Small intestine (tissue), 7 donors: Measurements from ENCODE around the gene ABCA8. TPM values are rescaled to one million over a fixed set of nuclear protein-coding genes. Genes with fewer than 3 reads are reported as not detected.
A peak's percentile ranks its signal among the peaks of the same experiment; 100 is the strongest.

Experiments used
- DNase-seq, 2 donors: peaks; one replicate each; pipeline versions ENCODE4 v3.0.0 to v3.0.0-alpha.2; 2013
- FAIRE-seq: peaks from 2 replicates; lab custom pipeline; 2012; peaks lifted over from hg19 to GRCh38; lab: Jason Lieb, UNC
- H3K27ac ChIP-seq, 3 donors: one replicate each; pipeline ENCODE4 v1.5.1; 2013; ENCODE audit warnings: low read length in 2 of 3, mild to moderate bottlenecking in 2 of 3, control low read depth in 1 of 3, inconsistent platforms in 1 of 3, low read depth in 1 of 3, moderate library complexity in 1 of 3
- H3K27me3 ChIP-seq, 3 donors: one replicate each; pipeline ENCODE4 v1.6.1; 2013; ENCODE audit warnings: low read length in 3 of 3, inconsistent platforms in 1 of 3; ENCODE audit not compliant: control insufficient read depth in 3 of 3, insufficient read depth in 3 of 3
- H3K36me3 ChIP-seq, 3 donors: one replicate each; pipeline ENCODE4 v1.6.1; 2013; ENCODE audit warnings: low read length in 3 of 3, inconsistent platforms in 1 of 3, low read depth in 1 of 3, mild to moderate bottlenecking in 1 of 3, moderate library complexity in 1 of 3; ENCODE audit not compliant: control insufficient read depth in 3 of 3, insufficient read depth in 2 of 3
- H3K4me1 ChIP-seq, 3 donors: one replicate each; pipeline ENCODE4 v1.6.1; 2013; ENCODE audit warnings: low read length in 2 of 3, inconsistent platforms in 1 of 3, low read depth in 1 of 3, mild to moderate bottlenecking in 1 of 3, moderate library complexity in 1 of 3; ENCODE audit not compliant: control insufficient read depth in 3 of 3, insufficient read depth in 2 of 3
- H3K4me3 ChIP-seq, 3 donors: one replicate each; pipeline ENCODE4 v1.5.1; 2013; ENCODE audit warnings: low read length in 3 of 3, control low read depth in 1 of 3, inconsistent platforms in 1 of 3, low read depth in 1 of 3, mild to moderate bottlenecking in 1 of 3, moderate library complexity in 1 of 3
- H3K9me3 ChIP-seq, 2 donors: one replicate each; pipeline ENCODE4 v1.6.1; 2013; ENCODE audit warnings: low read depth in 1 of 2, low read length in 1 of 2; ENCODE audit not compliant: control insufficient read depth in 2 of 2, insufficient read depth in 1 of 2
- WGBS, 3 donors: extraction: QIAGEN DNeasy Blood & Tissue Kit; methylation state at CpG; one replicate each; pipeline ENCODE4 v1.1.7; 2013; 5-methylcytosine and 5-hydroxymethylcytosine counted together
- polyA plus RNA-seq, 4 donors: library from polyadenylated mRNA; stranded (reverse) in 3 of 4; unstranded in 1 of 4; fragments of 200-250 nt in 3 of 4; fragments of 120-200 nt in 1 of 4; gene quantifications; one replicate each; pipeline versions ENCODE4 v1.2.1 to v1.2.3, GENCODE V29; 2013
- donor health status: healthy with polysubstance abuse.
- donor health status: control.
- donor health status: control.
- donor health status: Bipolar disorder and iron deficiency.
- donor health status: healthy.

ABCA8 gene
- polyA plus RNA-seq, 4 donors = 1.5 to 7.7 (median 1.9) TPM; not detected in 1

DNA sequence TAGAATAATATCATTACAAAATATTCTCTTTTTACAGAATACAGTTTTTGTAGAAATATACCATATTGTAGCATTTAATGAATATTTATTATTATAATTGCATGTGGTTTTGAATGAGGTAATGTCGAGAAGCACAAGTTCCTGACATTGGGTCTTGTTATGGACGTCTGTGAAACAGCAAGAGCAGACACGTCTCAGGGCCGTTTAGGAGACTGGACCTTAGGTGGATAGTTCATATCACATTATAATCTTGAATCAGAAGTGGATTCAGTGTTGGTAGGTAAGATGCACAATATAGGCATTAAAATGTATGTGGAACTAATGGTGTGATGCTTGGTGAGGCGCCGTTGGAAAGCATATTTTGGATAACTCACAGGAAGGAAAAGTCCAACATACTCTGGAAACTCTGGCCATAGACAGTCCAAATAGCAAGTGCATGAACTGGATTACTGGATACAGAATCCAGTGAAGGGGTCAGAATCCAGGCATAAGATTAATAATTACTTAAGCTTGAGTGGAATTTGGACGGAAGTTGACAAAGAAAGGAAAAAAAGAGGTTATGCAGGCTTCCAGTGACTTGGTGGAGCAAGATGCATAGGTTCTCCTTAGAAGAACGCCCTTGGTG lies 17.2 kb downstream of the ABCA8 start:
- Histone ChIP-seq H3K27ac (peak overlapping the region in 1 of 3 donors; percentile 36), H3K9me3 (peaks cover 0 to 2% of the 10 kb centered on the region in 2 donors), H3K27me3 (no peaks in the 10 kb centered on the region), H3K4me1 (peaks cover 0 to 3% (median 0%) of the 10 kb centered on the region in 3 donors), H3K36me3 (no peaks in the 10 kb centered on the region), H3K4me3 (no peak overlapping the region)
- DNase-seq = peak; percentile 70 to 79
- WGBS, 3 donors = 24 to 64% (median 33%) methylated on average over 8 of the region's 8 CpGs
- FAIRE-seq = peak; percentile 5

DNA sequence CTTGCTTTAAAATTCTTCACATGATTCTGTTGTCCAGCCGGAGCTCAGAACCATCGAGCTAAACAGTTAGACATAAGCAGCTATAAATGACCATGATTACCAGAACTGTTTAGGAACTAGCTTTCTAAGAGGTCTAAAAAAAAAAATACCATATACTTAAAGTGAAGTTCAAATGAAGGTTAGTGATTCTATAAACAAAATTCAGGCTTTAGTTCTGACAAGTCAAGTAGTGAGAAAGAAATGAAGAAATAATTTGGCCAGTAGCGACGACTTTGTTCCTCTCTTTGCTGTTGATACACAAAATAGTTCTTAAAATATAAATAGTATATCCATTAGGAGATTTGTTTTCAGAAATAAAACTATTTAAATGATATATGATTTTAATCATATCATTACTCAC lies 27.7 kb downstream of the ABCA8 start:
- no peaks in the 10 kb centered on the region for H3K27me3 ChIP-seq
- no peaks in the 10 kb centered on the region for H3K9me3 ChIP-seq
- no peak overlapping the region for H3K27ac ChIP-seq
- H3K36me3 ChIP-seq = no peaks in the 10 kb centered on the region
- no peak for FAIRE-seq
- no peak for DNase-seq
- H3K4me1 ChIP-seq = no peaks in the 10 kb centered on the region
- 54 to 80% (median 76%) methylated on average over 4 of the region's 4 CpGs for WGBS, 3 donors
- no peak overlapping the region for H3K4me3 ChIP-seq

DNA sequence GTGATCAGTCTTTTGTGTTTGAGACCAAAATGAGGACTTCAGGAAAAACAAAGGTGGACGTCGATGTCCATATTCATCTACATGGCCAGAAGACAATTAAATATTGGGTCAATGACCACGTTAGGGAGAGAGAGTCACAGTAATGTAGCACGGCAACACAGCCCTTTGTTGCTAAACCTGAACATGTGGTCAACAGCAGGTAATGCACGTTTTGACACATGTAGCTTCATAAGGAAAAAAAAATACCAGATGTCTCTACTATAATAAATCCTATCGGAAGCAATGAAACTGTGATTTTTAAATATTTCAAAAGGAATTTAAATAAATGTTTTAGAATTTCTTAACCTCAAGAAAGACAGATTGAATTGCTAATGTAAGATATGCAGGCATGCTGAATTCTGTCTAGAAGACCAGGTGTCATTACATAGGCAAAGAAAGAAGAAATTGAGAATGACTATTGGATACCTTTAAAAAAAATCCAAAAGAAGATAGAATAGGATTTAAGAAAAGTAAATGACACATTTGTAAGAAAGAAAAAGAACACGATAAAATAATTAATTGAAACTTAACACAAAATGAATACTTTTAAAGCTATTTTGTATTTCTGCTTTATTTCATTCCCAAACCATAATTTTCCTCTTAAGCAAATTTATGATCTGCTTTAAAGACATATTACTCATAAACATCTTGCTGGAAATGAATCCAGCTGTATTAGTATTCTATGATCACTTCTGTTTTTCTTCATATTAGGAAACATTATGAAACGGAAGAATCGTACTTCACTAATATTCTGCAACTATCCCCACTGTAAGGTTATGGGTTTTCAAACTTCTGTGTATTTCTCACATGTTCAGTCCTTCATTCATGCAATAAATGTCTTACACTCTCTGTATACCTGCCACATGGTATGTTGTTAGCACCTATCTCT lies 30.1 kb downstream of the ABCA8 start:
- no peaks in the 10 kb centered on the region for H3K36me3 ChIP-seq
- DNase-seq (no peak), FAIRE-seq (no peak)
- no peaks in the 10 kb centered on the region for H3K27me3 ChIP-seq
- H3K4me1 ChIP-seq = no peaks in the 10 kb centered on the region
- no peak overlapping the region for H3K4me3 ChIP-seq
- WGBS, 3 donors = 81 to 83% (median 82%) methylated on average over 9 of the region's 9 CpGs
- H3K27ac ChIP-seq = no peak overlapping the region
- no peaks in the 10 kb centered on the region for H3K9me3 ChIP-seq

DNA sequence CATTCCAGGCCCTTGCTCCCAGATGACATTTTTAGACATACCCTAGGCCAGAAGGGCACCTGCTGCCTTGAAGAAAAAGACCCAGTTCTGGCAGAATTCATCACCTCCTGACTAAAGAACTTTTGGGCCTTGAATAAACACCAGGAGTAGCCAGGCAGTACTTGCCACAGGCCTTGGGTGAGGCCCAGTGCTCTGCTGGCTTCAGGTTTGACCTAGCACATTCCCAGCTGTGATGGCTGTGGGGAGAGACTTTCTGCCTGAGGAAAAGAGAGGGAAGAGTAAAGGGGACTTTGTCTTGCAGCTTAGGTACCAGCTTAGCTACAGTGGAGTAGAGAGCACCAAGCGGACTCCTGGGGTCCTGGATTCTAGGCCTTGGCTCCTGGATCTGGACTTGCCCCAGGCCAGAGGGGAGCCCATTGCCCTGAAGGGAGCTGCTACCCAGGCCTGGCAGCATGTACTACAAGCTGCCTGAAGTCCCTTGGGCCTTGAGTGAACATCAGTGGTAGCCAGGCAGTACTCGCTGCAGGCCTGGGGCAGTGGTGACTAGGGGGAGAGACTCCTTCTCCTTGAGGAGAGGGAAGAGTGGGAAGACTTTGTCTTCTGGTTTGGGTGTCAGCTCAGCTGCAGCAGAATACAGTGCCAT lies 44.3 kb downstream of the ABCA8 start:
- WGBS, 3 donors = 91 to 97% (median 95%) methylated on average over 2 of the region's 2 CpGs
- Histone ChIP-seq H3K27me3 (no peaks in the 10 kb centered on the region), H3K9me3 (no peaks in the 10 kb centered on the region), H3K4me1 (no peaks in the 10 kb centered on the region), H3K27ac (no peak overlapping the region), H3K36me3 (no peaks in the 10 kb centered on the region), H3K4me3 (no peak overlapping the region)
- FAIRE-seq (no peak), DNase-seq (no peak)

- 49 to 70% (median 50%) methylated on average over 5 of the region's 5 CpGs for WGBS, 3 donors
- H3K4me1 ChIP-seq = no peaks in the 10 kb centered on the region
Measured at GRCh38 chr17:68910251-68910705, 44.9 kb downstream of the ABCA8 start.

DNA sequence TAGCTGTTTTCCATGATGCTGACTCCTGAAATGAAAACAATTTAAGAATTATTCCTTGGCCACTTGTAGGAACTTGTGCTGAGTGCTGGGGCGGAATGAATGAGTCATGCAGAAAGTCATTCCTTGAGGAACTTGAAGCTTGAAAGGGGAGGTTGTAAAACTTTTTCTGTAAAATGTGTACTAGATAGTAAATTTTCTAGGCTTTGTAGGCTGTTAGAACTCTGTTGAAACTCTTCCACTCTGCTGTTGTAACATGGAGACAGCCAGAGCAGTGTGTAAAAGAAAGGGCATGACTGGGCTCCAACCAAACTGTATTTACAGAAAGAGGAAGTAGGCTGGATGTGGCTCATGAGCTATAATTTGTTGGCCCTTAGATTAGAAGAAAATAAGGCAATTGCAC lies 46.1 kb downstream of the ABCA8 start:
- Histone ChIP-seq H3K27ac (peak overlapping the region in 2 of 3 donors; percentile 14 to 20), H3K4me3 (no peak overlapping the region), H3K27me3 (no peaks in the 10 kb centered on the region), H3K36me3 (no peaks in the 10 kb centered on the region), H3K9me3 (no peaks in the 10 kb centered on the region), H3K4me1 (no peaks in the 10 kb centered on the region)
- WGBS, 3 donors = 44 to 71% (median 56%) methylated on average over 1 of the region's 1 CpG
- FAIRE-seq = no peak
- peak; percentile 22 to 42 for DNase-seq

More at GRCh38 chr17:68910251-68910705, 44.9 kb downstream of the ABCA8 start:
- Histone ChIP-seq H3K9me3 (no peaks in the 10 kb centered on the region), H3K4me3 (no peak overlapping the region), H3K36me3 (no peaks in the 10 kb centered on the region), H3K27me3 (no peaks in the 10 kb centered on the region), H3K27ac (peak overlapping the region in 1 of 3 donors; percentile 25)
- DNase-seq (no peak), FAIRE-seq (no peak)

- Histone ChIP-seq H3K9me3 (no peaks in the 10 kb centered on the region), H3K4me1 (no peaks in the 10 kb centered on the region), H3K4me3 (no peak overlapping the region), H3K36me3 (no peaks in the 10 kb centered on the region), H3K27ac (no peak overlapping the region), H3K27me3 (no peaks in the 10 kb centered on the region)
- WGBS, 3 donors = 72 to 74% (median 73%) methylated on average over 2 of the region's 2 CpGs
- DNase-seq = no peak
- FAIRE-seq = no peak
Measured at GRCh38 chr17:68908045-68908444, 47.1 kb downstream of the ABCA8 start.

GRCh38 chr17:68906638-68907037 lies 48.6 kb downstream of the ABCA8 start:
- no peaks in the 10 kb centered on the region for H3K4me1 ChIP-seq
- FAIRE-seq (no peak), DNase-seq (peak in 1 of 2 donors; percentile 2)
- H3K27ac ChIP-seq = no peak overlapping the region
- H3K36me3 ChIP-seq = no peaks in the 10 kb centered on the region
- H3K27me3 ChIP-seq = no peaks in the 10 kb centered on the region
- H3K4me3 ChIP-seq = no peak overlapping the region
- 58 to 80% (median 78%) methylated on average over 3 of the region's 3 CpGs for WGBS, 3 donors
- no peaks in the 10 kb centered on the region for H3K9me3 ChIP-seq
